Stimulated activated CD4-positive, alpha-beta T cell treated with anti-CD3 and anti-CD28 coated beads, Interleukin-2, amount 100 ng/mL, for 24 hours (primary cell): ENCODE measurements around the gene CLPTM1L.
A peak's percentile ranks its signal among the peaks of the same experiment; 100 is the strongest.

ENCODE experiments used
- DNase-seq, 2 donors: peaks; one replicate each; pipeline ENCODE4 v3.0.0-alpha.2; 2020

Gene CLPTM1L

DNA sequence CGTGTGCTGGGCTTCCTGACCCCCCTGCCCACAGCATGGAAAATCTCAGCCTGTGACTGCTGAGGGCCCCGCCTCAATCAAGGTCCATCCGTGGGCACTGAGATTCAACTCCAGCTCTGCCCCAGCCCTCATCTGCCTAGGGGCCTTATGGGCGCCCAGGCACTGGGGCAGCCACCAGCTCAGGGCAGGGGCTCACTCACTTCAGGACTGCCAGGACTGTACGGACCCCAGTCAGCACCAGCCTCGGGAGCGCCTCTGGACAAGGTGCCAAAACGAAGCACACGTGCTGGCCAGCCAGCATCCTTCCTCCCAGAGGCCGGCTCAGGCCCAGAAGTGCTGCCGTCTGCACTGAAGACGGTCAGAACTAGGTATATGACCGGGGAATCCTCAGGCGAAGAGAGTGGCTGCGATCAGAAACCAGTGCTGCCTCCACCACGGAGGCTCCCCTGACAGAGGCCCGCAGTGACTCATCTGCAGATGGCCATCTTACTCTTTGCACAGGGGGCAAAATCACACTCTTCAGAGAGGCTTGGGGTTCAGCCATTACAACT is 19.6 kb downstream of the CLPTM1L start:
- no peak for DNase-seq

DNA sequence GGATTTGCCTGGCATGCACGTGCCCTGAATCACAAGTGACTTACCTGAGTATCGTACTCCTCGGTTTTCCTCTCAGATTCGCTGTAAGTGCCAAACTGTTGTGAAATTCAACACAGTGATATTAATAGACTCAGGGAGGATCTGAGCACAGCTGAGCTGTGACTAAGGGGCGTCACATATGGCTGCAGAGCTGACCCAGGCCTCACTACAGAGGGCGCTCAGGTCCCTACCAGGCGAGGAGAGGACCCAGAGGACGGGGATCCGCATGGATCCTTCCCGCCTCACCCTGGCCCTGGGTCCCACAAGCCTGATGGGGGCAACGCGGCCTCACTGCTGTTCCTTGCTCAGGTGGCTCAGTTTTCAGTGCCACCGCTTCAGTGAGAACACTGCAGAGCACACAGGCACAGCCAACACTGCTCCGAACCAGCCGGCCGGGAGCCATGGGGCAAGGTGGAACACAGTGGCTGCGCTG is 20.1 kb downstream of the CLPTM1L start:
- DNase-seq, result no peak

DNA sequence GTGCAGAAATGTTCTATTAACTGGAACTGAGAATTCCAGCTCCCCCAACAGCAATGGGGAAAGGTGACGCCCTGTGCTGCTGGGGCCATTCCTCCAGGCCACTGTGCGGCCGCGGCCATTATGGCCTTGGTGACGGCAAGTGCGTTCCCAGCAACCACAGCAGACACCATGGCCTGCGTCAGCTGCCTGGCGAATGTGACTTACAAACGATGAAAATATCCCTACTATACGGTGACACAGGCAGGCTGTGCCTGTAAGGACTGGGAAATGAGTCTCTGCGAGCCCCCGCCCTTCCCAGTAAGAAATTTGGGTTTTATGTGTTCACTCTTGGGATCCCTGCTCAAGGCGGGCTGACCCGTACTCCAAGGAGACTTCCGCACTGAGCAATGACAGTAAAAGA is 20.6 kb downstream of the CLPTM1L start:
- no peak for DNase-seq

DNA sequence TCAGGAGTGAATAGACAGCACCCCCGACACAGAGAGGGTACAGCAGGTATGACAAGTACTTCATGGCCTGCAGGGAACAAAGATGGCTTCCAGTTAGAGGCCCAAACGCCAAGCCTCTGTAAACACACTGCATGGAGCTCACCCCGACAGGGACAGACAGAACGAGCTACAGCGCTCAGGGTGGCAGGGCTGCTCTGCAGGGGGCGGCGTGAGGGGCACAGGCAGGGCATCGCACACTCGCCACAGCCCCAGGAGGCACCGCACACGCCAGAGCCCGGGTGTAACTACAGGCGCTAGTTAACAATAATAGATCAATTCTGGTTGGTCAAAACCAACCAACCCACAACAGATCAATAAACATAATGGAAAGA is 21.1 kb downstream of the CLPTM1L start:
- no peak for DNase-seq

DNA sequence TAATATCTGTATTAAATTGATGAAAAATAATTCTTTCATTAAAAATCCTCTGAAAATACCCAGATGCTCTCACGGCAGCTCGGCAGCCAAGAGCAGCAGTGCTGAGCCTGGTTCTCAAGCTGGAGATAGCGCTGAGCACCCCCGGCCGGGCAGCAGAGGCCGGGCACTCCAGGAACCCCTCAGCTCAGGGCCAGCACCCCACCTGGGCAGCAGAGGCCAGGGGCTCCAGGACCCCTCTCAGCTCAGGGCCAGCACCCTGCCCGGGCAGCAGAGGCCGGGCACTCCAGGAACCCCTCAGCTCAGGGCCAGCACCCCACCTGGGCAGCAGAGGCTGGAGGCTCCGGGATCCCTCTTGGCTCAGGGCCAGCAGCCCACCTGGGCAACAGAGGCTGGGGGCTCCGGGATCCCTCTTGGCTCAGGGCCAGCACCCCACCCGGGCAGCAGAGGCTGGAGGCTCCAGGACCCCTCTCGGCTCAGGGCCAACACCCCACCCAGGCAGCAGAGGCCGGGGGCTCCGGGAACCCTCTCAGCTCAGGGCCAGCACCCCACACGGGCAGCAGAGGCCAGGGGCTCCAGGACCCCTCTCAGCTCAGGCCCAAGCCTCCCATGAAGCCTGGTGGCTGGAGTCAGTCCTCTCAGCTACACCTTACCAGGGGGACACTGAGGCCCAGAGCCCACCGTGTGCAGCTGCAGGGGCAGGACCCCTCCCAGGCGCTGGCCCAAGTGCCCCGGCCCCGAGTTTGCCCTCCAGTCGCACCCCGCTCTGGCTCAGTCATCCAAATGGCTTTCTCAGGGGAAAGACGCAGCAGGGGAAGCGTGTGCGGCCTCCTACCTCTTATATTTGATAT is 21.7 kb downstream of the CLPTM1L start:
- DNase-seq, result no peak

DNA sequence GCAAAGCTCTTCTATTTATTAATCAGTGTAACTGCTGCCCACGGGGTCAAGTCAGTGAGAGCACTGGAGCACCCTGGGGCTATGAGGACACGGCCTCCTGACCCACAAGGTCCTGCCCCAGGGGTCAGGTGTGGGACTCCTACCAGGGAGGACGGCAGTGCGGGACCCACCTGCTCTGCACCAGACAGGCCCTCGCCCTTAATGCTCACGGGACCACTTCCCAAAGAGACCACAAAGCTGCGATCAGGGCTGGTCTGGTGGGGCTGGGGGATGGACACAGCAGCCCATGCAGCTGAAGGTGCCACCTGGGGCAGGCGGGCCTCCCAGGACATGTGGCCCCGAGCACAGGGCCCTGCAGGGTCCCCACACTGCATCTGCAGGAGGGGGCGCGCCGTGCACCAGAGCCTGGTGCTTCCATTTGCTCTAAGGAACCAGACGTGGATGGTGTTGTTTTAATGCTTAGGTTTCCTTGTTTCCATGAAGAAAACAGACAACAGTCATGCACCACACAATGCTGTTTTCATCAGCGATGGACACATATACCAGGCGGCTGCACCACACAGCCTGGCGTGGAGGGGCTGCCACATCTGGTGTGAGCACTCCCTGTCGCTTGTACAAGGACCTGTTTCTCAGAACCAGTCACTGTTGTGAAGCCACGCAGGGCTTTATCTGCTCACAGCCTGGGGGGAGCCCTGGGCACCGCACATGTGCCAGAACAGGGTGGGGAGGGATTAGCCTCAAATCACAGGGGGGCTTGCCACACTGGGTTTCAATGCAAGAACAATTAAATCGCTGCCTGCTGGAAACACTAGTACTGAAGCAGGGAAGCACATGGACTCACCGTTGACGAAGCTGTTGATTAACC is 22.6 kb downstream of the CLPTM1L start:
- no peak for DNase-seq

DNA sequence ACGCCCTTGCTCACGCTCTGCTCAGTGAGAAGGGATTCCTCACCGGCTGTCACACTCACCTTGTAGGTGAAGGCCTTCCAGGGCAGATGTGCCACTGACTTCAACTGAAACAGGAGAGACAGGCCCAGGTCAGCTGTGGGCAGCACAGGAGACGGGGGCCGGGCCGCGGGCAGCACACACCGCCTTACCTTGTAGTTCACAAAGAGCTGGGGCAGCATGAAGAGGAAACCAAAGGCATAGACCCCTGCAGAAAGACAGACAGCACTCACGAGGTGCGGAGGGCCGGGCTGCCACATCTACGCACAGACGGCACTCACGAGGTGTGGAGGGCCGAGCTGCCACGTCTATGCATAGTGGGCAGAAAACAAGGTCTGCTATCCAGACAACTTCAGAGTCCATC is 23.3 kb downstream of the CLPTM1L start:
- no peak for DNase-seq

DNA sequence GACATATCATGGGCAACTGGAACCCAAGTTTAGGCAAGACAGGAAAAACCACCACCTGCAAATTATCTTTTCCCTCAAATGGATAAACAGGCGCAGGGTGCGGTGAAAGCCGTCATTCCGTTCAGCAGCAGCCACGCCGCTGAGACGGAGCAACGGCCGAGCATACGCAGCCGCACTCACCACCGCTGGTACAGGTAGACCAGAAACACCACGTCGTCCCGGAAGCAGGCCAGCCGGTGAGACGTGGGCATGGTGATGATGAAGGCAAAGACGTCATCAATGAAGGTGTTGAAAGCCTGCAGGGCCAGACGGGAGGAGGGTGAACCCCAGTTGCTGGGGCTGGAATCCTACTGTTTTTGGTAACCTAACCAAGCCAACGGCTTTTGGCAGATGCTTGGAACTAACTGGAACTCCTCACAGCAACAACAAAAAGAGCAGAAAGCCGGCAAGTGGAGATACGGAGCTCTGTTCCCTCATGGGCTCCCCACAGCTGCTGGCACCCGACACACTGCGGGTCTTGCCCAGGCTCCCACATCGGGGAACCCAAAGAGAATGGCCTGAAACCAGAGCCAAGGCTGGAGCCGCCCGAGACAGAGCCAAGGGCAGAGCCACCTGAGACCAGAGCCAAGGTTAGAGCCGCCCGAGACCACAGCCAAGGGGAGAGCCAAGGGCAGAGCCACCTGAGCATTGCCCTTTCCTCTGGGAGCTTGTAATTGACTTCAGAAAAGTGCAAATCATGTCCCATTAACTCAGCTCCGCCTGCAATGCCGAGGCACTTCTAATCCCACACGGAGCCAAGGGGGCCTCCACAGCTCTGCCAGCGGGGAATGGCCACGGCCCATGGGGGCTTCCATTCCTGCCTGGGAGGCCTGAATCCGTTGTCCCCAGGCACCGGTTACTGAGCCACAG is 24.2 kb downstream of the CLPTM1L start:
- DNase-seq, result no peak

DNA sequence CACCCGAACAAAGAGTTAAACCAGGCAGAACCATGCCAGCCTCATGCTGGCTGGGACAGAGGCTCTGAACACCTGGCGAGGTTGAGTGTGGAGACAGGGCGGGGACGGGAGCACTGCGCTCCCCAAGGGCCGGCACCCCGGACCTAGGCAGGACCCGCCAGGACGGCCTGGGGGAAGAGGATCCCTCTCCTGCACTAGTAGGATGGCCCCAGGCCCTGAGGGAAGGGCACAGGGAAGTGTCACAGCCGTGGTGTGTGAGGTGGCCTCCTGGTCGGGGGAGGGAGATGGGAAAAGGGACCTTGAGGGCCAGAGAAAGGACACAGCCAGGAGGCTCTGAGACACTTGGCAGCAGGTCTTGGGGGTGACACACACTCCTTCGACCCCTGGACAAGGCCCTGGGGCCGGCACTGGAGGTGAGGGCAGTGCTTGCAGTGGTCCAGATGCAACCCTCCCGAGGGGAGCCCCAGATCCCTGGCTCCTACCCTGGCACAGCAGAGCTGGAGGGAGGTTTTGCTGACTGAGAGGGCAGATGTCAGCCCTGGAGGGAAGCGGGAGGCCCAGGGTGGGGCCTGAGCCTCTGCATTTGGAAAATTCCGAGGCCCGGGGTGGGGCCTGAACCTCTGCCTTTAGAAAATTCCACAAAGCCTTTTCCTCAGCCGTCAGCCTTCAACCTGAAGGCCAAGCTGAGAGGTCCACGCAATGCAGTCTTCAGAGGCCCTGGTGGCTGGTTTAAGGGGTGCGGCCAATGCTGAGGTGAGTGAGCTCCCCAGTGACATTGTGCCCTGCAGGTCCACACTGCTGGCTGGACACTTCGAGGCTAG is 25.3 kb downstream of the CLPTM1L start:
- DNase-seq, result no peak

DNA sequence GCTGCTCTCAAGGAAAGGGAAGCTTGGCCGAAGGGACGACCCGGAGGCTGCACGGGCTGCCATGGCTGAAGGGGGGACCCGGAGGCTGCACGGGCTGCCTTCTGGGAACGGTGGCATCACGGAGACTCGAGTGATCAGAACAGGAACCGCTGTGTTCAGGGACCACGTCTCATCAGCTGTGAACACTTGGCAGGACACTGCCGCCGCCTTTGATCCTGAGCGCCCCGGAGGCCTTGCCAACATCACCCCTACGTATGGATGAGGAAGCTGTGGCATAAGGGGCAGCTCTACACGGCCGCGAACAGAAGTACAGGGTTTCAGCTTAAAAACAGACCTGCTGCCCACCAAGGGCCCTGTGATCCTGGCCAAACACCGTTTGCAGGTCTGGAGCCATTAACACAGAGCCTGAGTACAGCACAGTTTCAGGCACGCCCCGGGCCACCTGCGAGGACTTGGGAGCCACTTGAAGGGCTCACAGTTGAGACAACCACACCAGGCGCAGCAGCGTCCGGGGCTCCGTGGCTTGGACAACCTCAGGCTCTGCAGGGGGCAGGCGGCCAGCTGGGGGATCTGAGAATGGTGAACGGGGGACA is 26.1 kb downstream of the CLPTM1L start:
- DNase-seq, result no peak

DNA sequence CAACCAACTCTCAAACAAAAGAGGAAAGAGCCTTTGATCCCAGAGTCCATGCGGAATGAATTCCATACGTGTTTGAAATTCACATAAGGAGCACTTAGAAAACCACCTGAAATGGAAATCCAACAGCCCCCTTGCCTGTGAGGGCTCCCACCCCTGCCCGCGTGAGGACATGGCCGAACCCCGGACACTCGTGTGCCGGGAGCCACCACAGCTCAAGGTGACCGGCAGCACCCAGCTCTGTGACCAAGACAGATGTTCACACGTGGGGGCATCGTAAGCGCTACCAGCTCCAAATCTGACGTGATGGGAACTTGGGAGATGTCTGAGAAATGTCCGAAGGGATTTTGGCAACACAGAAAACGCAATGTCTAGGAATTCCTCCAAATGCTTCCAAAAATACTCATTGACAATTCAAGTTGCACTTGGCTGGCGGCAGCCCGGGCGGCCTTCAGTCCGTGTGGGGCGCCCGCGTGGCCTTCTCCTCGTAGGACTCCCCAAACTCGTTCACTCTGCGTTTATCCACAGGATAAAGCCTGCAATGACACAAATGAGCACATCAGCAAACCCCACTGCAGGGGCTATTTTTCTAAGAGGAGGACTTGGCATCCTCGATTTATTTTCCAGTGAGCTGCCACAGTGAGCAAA is 26.9 kb downstream of the CLPTM1L start:
- DNase-seq, result no peak

DNA sequence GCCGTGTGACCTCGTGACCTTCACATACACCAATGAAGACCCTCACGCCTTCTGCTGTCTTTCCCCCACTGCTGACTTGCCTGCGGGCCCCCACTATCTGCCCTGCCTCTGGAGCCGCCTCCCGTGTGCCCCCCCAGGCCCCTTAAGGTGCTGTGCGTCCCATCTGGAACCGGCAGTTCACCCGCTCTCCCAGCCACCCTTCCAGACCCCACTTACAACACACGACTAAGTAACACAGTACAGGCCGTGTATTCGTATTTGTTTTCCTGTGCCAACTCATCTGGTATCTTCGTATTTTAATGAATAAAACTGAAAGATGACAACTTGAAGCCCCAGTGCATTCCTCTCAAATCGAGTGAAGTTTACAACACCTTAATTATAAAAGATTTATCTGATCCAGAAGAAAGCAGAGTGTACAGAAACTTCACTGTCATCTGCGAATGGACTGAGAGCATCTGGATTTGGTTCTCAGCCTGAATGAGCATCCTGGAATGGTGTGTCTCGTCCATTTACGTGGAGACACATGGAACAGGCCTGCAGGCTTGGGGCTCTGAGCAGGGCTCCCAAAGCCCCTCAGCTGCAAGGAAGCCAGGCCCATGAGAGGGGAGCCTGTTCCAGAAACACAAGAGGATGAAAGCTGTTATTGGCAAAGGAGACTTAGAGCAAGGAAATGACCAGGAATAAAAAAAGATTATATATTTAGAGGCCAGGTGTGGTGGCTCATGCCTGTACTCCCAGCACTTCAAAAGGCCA is 28.1 kb downstream of the CLPTM1L start:
- DNase-seq, result no peak

DNA sequence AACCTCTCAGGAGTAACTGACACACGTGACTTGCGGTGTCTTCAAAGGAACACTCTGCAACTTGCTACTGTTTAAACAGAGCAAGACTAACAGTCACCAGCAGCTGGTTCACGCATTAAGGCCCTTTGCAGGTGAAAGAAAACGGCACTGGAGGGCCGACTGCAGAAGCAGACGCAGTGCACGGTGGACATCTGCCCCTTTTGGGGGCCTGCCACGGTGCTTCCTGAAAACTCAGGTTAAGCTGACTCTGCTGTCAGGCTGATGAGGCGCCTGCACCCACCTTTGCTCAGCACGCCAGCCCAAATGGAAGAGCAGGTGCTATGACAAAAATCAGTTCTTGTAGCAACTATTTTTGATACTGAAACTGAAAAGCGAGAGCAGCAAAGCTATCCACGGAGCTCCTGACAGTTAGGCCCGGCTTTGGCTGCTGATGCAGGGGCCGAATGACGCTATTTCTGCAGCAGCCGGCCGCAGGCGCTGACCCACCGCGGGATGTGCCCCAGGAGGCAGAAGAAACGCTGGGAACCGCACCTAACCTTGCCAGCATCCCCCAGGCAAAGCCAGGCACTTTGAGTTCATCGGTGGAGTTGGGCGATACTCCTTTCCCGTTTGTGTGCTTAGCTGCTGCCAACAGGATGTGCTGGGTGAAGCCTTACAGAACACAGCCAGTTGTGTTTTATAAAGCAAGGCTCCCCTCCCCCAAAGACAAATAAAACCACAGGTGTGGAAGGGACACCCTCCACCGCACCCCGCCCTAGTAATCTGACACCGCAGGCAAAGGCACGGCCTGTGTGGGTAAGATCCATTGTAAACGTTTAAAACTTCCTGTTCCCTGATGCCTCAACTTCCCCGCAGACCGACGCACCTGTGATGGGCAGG is 29.0 kb downstream of the CLPTM1L start:
- peak; percentile 41 for DNase-seq

DNA sequence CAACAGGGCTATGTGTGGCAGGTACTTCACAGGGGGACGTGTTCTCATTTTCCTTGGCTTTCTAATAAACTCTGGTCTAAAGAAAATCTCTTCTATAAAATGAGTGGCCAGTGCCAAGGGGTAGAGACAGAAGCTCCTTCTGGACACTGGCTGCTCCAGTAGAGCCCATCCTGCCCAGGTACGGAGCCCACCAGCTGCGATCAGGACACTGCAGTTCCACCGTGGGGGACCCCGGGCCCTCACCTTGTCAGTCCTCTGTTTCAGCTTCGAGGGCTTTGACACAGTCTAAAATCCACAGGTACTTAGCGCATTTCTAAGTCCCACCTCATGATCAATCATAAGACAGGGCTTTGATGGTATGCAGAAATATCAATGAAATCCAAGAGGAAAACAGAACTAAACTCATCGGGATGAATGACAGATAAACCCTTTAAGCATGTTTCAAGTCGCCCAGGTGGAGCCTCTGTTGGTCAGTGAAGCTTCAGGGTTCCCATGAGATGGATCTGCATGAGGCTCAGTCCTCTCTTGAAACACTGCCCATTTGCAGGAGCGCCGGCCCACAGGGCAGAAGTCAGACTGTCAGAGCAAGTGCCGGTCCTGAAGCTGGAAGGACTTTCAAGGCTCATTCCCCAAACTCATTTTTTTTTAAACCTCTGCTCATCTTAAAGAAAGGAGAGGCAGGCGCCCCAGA is 29.7 kb downstream of the CLPTM1L start:
- DNase-seq, result no peak

DNA sequence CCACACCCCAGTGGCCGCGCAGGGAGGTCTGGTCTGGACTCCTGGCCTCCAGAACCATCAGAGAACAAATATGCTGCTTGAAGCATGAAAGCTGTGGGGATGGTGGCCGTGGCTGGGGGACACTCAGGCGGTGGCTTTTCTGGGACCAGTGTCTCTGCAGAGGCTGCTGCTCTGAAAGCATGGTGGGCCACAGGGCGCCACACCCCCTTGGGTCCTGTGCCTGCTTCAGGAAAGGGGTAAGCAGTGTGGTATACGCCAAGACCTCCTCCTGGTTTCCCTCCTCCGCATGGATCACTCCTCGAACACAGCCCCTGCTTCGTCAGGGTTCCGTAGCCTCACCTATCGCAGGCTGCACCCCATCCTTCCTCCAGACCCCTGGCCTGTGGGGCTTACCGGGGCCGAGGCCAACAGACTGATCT is 30.3 kb downstream of the CLPTM1L start:
- no peak for DNase-seq

DNA sequence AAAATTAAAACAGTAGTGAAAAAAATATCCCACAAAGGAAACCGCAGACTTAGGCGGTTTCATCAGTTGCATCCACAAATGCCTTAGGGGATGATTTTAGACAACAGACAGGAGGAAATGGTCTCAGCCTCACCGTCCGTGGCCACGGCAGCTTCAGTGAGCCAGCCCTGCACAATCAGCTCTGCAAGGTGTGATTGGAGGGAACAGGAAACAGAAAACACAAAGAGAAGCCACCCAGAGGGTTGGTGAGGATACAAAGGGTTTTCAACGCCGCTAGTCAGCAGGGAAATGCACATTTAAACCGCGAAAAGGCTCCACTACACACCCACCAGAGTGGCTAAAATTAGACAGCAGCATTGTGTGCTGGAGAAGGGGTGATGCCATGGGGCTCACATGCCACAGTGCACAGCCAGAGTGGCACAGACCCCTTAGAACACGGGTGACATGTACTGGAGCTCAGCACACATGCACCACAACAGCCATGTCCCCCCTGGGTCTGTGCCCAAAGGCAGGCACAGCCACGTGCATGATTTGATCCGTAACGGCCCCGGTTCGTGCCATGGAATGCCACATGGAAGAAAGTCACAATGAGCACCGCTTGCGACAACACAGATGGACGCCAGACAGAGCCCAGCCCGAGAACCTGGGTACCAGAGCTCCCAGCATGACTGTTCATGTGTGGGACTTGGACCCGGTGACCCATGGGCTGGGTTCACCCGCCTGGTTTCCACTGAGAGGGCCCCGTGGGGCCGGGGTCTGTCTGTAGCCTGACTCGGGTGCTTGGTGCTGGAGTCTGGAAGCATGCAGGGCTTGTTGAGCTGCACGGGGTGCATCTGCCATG is 31.7 kb downstream of the CLPTM1L start:
- peak in 1 of 2 donors; percentile 24 for DNase-seq

DNA sequence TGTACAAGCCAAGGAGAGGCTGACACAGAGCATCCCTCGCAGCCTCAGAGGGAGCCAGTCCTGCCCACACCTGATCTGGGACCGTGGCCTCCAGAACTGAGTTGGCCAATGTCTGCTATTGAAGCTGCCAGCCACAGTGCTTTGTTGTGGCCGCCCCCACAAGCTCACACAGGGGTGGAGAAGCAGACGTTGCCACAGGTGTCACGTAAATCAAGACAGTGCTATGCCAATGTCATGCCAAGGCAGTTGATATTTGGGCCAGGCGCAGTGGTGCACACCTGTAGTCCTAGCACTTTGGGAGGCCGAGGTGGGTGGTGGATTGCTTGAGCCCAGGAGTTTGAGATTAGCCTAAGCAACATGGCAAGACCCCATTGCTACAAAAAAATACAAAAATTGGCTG is 32.7 kb downstream of the CLPTM1L start:
- DNase-seq, result no peak
